DMS53 treated with DMSO at 0.1 percent for 48 hours (cell line): ENCODE results near the gene CALML6.

Experiments
- DNase-seq: peaks from one replicate; lab custom pipeline; 2025; ENCODE audit not compliant: unreplicated experiment; lab: John Stamatoyannopoulos, UW

CALML6 gene

GRCh38 chr1:1892079-1892762, 22.8 kb upstream of the CALML6 start:
- DNase-seq, result no peak

DNA sequence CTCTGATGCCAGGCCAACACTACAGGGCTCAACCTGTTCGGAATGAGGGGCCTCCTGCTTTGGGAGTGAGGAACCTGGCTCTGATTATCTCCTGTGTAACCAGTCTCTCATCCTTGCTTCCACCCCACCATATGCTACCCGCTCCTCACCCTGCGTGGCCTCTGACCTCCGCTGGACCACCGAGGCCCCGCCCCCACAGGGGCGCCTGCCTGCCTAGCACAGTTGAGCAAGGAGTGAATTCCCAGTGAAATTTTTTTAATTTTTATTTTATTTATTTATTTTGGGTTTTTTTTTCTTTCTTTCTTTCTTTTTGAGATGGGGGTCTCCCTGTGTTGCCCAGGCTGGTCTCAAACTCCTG, 22.3 kb upstream of the CALML6 start:
- DNase-seq, result no peak

- DNase-seq, result no peak
Observed at GRCh38 chr1:1893291-1893985, 21.6 kb upstream of the CALML6 start.

- DNase-seq, result no peak
Observed at GRCh38 chr1:1893997-1894353, 21.1 kb upstream of the CALML6 start.

- no peak for DNase-seq
Observed at GRCh38 chr1:1894354-1895059, 20.6 kb upstream of the CALML6 start.

- no peak for DNase-seq
Observed at GRCh38 chr1:1895060-1895418, 20.0 kb upstream of the CALML6 start.

- no peak for DNase-seq
Observed at GRCh38 chr1:1895456-1896336, 19.4 kb upstream of the CALML6 start.

DNA sequence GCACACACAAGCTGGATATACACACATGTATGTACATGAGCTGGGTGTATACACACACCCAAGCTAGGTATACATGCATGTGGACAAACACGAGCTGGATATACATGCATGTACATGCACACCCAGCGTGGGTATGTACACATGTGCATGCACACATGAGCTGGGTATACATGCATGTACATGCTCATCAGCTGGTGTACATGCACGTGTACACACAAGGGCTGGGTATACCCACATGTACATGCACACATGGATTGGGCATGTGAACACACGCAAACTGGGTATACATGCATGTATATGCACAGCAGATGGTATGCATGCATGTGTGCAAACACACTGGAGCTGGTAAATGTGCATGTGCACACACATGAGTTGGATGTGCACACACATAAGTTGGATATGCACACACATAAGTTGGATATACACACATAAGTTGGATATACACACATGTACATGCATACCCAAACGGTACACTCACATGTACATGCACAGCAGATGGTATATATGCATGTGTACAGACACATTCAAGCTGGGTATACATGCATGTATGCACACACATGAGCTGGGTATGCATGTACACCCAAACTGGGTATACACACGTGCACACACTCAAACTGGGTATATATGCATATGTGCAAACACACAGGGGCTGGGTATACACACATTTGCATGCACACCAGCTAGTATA, 16.7 kb upstream of the CALML6 start:
- DNase-seq, result no peak

DNA sequence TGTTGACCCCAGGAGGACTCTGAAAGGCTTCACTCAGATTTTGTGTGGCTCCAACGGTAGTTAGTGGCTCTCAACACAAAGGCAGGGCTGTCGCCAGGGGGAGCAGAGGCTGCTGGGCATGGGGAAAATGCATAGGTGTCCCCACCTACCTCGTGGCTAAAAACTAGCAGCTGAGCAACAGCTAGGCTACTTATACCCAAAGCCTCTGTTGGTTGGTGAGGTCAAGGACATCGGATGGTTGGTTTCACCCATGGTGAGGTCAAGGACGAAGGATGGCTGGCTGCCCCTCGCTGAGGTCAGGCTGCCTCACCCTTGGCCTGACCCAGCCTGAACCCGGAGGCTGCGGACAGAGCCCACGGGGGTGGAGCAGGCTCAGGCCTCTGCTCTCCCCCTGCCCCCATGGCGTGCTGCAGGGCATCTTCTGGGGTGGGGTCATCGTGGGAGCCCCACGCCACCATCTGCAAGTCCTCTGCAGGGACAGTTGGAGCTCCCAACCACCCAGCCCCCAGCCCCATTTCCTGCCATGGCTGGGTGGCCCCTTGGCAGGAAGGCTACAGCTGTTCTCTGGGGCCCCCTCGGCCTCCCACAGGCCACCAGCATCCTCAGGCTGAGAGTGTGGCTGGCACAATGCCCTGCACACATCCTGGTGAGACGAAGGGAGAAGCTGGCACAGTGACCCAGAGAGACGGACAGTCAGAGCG, 15.6 kb upstream of the CALML6 start:
- DNase-seq, result no peak

DNA sequence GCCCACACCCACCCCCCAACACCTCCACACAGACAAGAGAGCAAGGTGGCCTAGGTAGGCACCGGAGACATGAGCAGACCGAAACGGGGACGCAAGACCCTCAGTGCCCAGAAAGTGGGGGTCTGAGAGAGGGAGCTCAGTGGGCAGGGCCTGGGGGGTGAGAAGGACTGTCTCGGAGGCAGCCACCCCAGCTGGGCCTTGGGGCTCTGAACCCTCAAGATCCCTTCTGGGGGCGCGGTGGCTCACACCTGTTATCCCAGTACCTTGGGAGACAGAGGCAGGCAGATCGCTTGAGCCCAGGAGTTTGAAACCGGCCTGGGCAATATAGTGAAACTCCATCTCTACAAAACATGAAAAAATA, 15.1 kb upstream of the CALML6 start:
- no peak for DNase-seq

DNA sequence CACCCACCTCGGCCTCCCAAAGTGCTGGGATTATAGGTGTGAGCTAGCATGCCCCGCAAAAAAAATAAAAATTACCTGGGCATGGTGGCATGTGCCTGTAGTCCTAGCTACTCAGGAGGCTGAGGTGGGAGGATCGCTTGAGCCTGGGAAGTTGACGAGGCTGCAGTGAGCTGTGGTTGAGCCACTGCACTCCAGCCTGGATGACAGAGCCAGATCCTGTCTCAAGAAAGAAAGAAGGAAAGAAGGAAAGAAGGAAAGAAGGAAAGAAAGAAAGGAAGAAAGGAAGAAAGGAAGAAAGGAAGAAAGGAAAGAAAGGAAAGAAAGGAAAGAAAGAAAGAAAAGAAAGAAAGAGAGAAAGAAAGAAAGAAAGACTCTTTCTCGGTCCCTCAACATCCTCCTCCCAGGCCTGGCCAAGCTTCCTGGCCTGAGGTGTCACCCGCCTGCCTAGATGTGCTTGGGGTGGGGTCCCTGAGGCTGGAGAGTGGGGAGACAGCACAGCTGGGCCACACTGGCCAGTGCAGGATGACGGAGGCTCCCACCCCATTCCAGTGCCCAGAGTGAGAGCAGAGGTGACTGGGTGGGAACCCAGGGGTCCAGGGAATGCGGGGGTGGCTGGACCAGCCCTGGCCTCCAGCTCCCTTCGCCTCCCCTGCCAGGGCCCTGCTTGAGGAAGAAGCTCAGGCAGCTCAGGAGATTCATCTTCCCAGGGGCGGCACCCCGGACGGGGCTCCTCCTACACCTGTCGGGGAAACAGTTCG, 14.0 kb upstream of the CALML6 start:
- DNase-seq, result no peak

DNA sequence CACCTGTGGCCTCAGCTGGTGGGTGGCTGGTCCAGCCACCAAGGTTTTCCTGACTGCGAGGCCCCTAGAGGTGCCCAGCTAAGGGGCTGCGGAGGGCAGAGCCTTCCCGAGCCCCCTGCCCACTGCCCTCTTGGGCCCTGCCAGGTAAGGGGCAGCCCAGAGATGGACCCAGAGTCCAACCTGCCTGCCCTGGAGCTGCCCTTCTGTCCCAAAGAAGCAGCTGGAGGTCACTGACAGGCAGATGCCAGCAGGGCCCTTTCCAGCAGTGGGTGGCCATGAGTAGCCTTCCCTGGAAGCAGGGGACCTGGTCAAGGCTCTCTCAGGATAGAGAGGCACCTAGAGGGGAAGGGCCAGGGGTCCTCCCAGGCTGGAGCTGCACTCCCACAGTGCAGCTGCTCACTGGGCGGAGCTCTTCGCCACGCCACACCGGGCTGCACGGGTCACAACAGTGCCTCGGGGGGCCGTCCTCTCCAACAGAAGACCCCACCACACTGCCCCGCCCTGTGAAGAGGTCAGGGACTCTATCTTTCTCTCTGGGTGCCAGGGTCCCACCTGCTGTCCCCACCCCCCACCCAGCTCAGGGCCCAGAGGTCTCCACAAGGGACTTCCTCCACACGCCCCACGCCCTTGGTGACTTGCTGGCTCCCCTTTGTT, 13.3 kb upstream of the CALML6 start:
- no peak for DNase-seq

DNA sequence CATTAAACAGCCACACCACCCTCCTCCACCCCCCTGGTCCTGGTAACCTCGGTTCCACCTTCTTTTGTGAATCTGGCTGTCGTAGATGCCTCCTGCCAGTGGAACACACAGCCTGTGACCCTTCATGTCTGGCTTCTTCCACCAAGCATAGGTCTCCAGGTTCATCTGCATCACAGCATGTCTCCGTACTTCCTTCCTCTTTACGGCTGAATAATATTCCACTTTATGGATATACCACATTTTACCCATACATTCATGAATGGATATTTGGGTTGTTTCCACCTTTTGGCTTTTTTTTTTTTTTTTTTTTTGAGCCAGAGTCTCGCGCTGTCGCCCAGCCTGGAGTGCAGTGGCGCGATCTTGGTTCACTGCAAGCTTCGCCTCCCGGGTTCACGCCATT, 11.8 kb upstream of the CALML6 start:
- no peak for DNase-seq

- peak; percentile 63 for DNase-seq
Observed at GRCh38 chr1:1906185-1907097, 8.6 kb upstream of the CALML6 start.

DNA sequence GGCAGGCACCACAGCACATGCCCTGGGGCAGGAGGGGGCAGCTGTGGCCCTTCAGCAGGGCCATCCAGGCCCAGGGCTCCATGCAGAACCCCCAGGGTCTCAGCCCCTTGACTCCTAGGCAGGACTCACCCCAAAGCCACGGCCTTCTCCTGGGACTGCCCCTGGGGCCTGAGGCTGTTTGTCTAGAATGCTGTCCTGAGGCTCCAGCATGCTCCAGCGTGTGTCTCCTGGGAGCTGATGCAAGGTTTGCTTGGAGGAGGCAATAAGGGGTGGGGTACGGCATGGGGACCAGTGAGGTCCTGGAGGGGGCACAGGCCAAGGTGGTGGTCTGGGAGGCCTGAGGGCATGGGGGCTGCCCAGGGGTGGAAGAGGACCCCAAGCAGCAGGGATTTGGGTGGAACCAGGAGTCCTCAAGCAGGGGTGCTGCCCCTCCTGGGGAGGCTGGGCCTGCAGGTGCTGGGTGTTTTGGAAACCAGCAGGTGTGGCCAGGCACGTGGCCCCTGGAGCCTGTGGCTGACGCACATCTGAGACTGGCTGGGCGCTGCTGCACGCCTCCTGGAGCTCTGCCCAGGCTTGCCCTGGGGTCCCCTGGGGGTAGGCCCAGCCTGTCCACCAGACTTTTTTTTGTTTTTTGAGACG, 7.8 kb upstream of the CALML6 start:
- no peak for DNase-seq

DNA sequence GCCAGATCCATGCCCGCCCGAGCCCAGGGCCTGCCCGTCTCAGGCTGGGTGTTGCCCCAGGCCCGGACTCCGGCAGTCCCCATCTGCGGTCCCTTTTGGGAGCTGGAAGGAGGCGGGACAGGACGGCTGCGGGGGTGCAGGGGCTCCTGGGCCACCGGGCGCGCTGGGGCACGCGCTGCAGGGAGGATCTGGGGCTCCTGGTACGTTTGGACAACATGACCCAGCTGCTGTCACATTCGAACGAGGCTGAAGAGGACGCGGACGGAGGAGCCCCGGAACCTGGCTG, 6.6 kb upstream of the CALML6 start:
- no peak for DNase-seq

DNA sequence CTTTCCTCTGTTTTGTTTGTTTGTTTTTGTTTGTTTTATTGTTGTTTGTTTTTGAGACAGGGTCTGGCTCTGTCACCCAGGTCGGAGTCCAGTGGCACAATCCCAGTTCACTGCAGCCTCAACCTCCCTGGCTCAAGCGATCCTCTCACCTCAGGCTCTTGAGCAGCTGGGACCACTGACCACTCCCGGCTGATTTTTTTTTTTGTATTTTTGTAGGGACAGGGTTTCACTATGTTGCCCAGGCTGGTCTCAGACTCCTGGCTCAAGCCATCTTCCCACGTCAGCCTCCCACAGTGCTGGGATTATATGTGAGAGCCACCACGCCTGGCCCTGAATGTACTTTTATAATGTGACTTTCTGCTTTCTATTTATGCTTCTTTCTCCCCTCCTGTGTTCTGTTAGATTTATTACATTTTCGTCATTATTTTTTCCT, 5.0 kb upstream of the CALML6 start:
- no peak for DNase-seq
